Psoas muscle (tissue), 8 donors: ENCODE data around the gene DIO1. TPM values are rescaled to one million over a fixed set of nuclear protein-coding genes. Genes with fewer than 3 reads are reported as not detected.

ENCODE experiments used
- ATAC-seq, 4 donors: fragments of 200-7000 bp; cut with Tn5 transposase; one replicate each; pipeline ENCODE4 v1.9.1; 2020; ENCODE audit warnings: moderate library complexity in 3 of 4, mild to moderate bottlenecking in 2 of 4
- DNase-seq, 2 donors: peaks; one replicate each; pipeline ENCODE4 v3.0.0-alpha.2; 2020
- H3K27ac ChIP-seq: fragments of 200-600 bp; one replicate; pipeline ENCODE4 v1.8.0; 2022
- H3K27me3 ChIP-seq, 3 donors: fragments of 200-600 bp in 1 of 3; one replicate each; pipeline versions ENCODE4 v1.6.1 to v1.8.0; 2013 to 2022; ENCODE audit warnings: low read length in 2 of 3, mild to moderate bottlenecking in 2 of 3, moderate library complexity in 1 of 3; ENCODE audit not compliant: insufficient read depth in 3 of 3
- H3K36me3 ChIP-seq, 2 donors: fragments of 200-600 bp in 1 of 2; one replicate each; pipeline versions ENCODE4 v1.6.1 to v1.8.0; 2013 to 2022; ENCODE audit warnings: low read depth in 1 of 2, mild to moderate bottlenecking in 1 of 2, moderate library complexity in 1 of 2; ENCODE audit not compliant: insufficient read depth in 1 of 2
- H3K4me1 ChIP-seq: fragments of 200-600 bp; one replicate; pipeline ENCODE4 v1.8.0; 2022
- H3K4me3 ChIP-seq: fragments of 200-600 bp; one replicate; pipeline ENCODE4 v1.8.0; 2022; ENCODE audit warnings: mild to moderate bottlenecking
- H3K9me3 ChIP-seq: fragments of 200-600 bp; one replicate; pipeline ENCODE4 v1.8.0; 2022
- CTCF ChIP-seq: fragments of 200-600 bp; IDR thresholded peaks from one replicate; pipeline ENCODE4 v1.8.0; 2022; ENCODE audit warnings: antibody characterized with exemption
- WGBS, 3 donors: extraction: QIAGEN DNeasy Blood & Tissue Kit; methylation state at CpG; one replicate each; pipeline versions ENCODE4 v1.1.6 to v1.1.7; 2013; 5-methylcytosine and 5-hydroxymethylcytosine counted together
- intact Hi-C, 2 donors: fragments of 100-400 bp; cut with DNase I; formaldehyde crosslinking; loops; one replicate each; pipeline versions ENCODE4 v1.11.0 to v1.14.2; 2022
- polyA plus RNA-seq, 3 donors: library from polyadenylated mRNA; stranded (reverse); fragments of 200-250 nt; gene quantifications; one replicate each; pipeline ENCODE4 v1.2.3, GENCODE V29; 2013
- total RNA-seq, 4 donors: library from RNA; stranded (reverse); fragmentation: NEBNext Ultra II Directional in 2 of 4; extraction: Animal tissue kit (Norgen Biotek cat#: 25700) in 2 of 4; gene quantifications; one replicate each; pipeline versions ENCODE4 v1.2.1 to v1.2.4, GENCODE V29; 2021 to 2023
- donor health status: healthy with polysubstance abuse.
- donor health status: DM: no; HTN: no; CAD: no; lungs with moderate emphysema.
- donor health status: Bipolar disorder and iron deficiency.
- donor health status: healthy.
- donor health status: DM: yes; HTN: yes; CAD: no.
- donor health status: DM: no; HTN: no; CAD: no.
- donor health status: DM: no; HTN: no; CAD: no.
- donor health status: DM: yes; HTN: yes; CAD: no.

Gene DIO1
- total and polyA plus RNA-seq, 7 donors: not detected

DNA sequence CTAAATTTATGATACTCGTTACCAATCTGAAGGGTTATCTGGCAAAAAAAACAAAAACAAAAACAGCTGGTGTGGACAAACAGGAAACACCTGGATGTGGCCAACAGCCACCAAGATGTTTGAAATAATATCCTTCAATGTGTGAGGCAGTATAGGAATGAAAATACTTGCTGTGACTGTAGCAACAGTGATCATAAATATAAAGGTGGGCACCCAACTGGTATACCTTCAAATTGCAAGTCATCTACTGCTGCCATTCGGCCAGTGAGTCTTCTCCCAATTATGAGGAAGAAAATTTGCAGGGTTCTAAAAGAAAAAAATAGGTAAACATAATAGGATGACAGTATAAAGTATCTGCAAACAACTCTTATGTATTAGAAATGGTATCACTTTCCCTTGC, 5.3 kb upstream of the DIO1 start:
- intact Hi-C loops: loop anchor here in 1 of 2 donors (2.0 kb wide), 1 partner anchor 58 kb away; the partner anchor contains the start of gene LRRC42
- peak overlapping the region; percentile 78 for H3K4me3 ChIP-seq

DNA sequence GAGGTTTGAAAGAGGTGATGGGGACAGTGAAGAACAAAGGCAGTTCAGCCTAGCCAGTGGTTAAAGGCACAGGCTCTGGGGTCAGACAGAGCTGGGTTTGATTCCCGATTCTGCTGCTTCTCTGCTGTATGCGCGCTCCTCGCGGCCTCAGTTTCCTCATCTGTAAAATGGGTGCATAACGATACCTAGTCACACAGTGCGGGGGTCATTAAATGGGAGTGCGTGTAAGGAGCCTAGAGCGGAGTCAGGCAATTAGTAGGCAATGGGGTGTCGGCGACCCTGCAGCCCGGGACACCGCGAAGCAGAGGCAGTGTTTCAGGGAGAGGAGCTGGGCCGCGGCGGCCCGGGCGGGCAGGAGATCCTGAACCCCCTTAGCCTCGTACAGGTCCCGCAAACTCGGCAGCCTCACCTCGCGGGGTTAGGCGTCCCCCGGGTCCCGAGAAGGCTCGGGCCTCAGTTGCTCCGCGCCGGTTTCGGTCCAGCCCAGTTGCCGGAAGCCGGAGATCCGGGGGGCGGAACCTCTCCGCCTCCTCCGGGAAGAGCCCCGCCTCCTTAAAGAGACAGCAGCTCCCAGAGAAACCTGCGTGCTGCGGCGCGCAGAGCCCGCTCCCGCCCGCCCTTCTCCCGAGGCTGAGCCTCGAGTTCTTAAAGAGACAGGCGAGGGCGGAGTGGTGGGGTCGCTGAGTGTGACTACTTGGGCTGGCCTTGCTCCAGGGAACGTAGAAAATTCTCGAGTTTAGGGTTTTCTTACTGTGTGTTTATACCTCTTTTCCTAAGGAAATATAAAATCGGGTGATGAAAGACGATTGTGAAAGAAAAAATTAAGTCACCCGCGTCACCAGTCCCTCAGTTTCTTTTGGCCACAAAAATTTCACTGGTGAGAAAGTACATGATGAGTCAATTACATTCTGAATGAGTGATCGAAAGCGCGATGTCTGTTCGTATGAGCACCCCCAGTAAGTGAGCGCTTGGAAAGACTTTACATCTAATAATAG, 4.4 kb upstream of the DIO1 start, which contains the start of gene YIPF1:
YIPF1 (minus strand) TSS at position 494 of the 995 bp plus-strand sequence. CDS start 860 bp downstream, outside the sequence.
- 1 to 2% (median 2%) methylated on average over 53 to 62 of the region's 62 CpGs for WGBS, 3 donors
- Histone ChIP-seq H3K27me3 (no peaks in the 10 kb centered on the region), H3K4me1 (peaks cover 3% of the 10 kb centered on the region), H3K27ac (peak within 1 kb of the TSS; percentile 90), H3K36me3 (peaks cover 3 to 38% of the 10 kb centered on the region in 2 donors), H3K9me3 (no peaks in the 10 kb centered on the region), H3K4me3 (peak within 1 kb of the TSS; percentile 78)
- no peak for TF ChIP-seq CTCF
- DNase-seq: peak; percentile 89 to 94
- peak; percentile 99 to 100 (median 99) for ATAC-seq
- intact Hi-C loops: loop anchor here (2.0 kb wide), 2 partner anchors 55 to 57 kb away; partner anchors contain the start of genes IFT25 (in 1 of the 2) and LRRC42 (in 1 of the 2)

More for the DNA sequence above, 5.3 kb upstream of the DIO1 start:
- ATAC-seq (no peak), DNase-seq (no peak)
- Histone ChIP-seq H3K27me3 (no peaks in the 10 kb centered on the region), H3K9me3 (no peaks in the 10 kb centered on the region), H3K36me3 (peaks cover 3 to 43% of the 10 kb centered on the region in 2 donors), H3K4me1 (peaks cover 3% of the 10 kb centered on the region), H3K27ac (peak overlapping the region; percentile 90)
- 30 to 41% (median 36%) methylated on average over 2 of the region's 2 CpGs for WGBS, 3 donors
- no peak for TF ChIP-seq CTCF

GRCh38 chr1:53890522-53890941, 3.5 kb upstream of the DIO1 start:
- intact Hi-C loops: loop anchor here in 1 of 2 donors (2.0 kb wide), 1 partner anchor 54 kb away; the partner anchor contains the start of gene IFT25
- peak; percentile 48 to 72 (median 57) for ATAC-seq
- 49 to 65% (median 56%) methylated on average over 7 of the region's 7 CpGs for WGBS, 3 donors

DNA sequence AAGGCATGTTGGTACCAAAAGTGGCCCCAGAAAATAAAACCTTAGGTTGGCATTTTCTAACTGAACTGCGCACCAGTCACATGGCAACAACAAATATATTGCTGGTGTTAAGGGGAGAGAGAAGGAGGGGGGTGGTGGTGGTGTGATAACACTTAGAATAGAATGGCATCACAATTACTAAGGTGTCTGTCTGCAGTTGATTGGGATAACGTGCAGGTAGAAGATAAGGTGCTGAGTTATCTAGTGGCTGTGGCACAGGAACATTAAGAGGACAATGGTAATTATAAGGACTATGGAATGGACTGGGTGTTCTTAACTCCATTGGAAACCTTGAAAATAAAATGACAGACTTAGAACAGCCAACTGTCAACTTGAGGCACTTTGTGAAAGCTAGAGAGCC, 3.0 kb upstream of the DIO1 start:
- H3K27ac ChIP-seq: no peak overlapping the region
- no peak for ATAC-seq
- WGBS, 3 donors: 94 to 96% (median 95%) methylated on average over 2 of the region's 2 CpGs
- intact Hi-C loops: loop anchor here in 1 of 2 donors (2.0 kb wide), 1 partner anchor 54 kb away; the partner anchor contains the start of gene IFT25
- no peaks in the 10 kb centered on the region for H3K27me3 ChIP-seq
- H3K4me1 ChIP-seq: peaks cover 3% of the 10 kb centered on the region
- H3K9me3 ChIP-seq: no peaks in the 10 kb centered on the region
- no peak for TF ChIP-seq CTCF
- H3K36me3 ChIP-seq: peaks cover 3 to 23% of the 10 kb centered on the region in 2 donors
- H3K4me3 ChIP-seq: no peak overlapping the region
- no peak for DNase-seq

More at GRCh38 chr1:53890522-53890941, 3.5 kb upstream of the DIO1 start:
- Histone ChIP-seq H3K4me3 (peak overlapping the region; percentile 78), H3K27ac (peak overlapping the region; percentile 90), H3K4me1 (peaks cover 3% of the 10 kb centered on the region), H3K36me3 (peaks cover 3 to 28% of the 10 kb centered on the region in 2 donors), H3K27me3 (no peaks in the 10 kb centered on the region), H3K9me3 (no peaks in the 10 kb centered on the region)
- no peak for TF ChIP-seq CTCF
- no peak for DNase-seq
